CD4-positive, alpha-beta T cell treated with Interleukin-21 for 1 hour (primary cell): Measurements from ENCODE around the gene WDR36.

Experiments used
- DNase-seq: peaks from one replicate; pipeline ENCODE4 v3.0.0-alpha.2; 2020

WDR36 gene

GRCh38 chr5:111092062-111092853 is at the start of gene WDR36:
WDR36 (plus strand) TSS chr5:111092348; CDS start chr5:111092457, 109 bp downstream.
- DNase-seq, result peak; percentile 92

GRCh38 chr5:111043712-111044506 is 48.2 kb upstream of the WDR36 start:
- DNase-seq, result no peak

DNA sequence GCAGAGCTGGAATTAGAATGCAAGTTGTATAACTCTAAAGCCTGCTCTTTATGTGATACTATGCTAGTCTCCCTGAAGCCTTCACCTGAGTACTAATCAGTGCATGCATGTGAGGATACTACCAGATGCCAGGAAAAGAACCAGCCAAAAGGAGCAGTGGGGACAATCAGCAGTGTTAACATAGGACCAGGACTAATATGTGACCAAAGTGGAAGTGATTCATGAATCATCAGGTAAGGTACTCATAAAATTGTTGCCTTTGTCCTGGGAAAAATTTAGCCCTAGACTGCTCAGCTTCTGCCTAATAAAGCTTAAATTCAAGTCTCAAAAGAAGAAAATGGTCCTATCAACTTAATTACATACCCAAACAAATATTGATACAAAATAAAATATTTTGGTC is 34.1 kb upstream of the WDR36 start:
- no peak for DNase-seq

GRCh38 chr5:111060169-111060568 is 32.0 kb upstream of the WDR36 start:
- no peak for DNase-seq

DNA sequence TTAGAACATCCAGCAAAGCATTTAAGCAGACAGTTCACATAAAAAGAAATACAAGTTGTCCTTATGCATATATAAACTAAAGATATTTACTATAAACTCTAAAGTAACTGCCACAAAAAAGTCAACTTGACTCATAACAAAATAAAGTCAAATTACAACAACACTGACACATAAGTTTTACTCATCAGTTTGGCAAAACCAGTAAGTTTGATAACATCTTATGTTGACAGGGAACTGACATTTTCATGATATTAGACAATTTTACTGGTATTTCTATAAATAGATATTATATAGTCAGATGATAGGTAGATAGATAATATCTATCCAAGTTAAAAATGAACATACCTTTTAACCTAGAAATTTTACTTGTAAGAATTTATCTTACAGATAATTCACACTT is 30.5 kb upstream of the WDR36 start:
- no peak for DNase-seq

GRCh38 chr5:111063709-111064322 is 28.3 kb upstream of the WDR36 start:
- DNase-seq, result no peak

- DNase-seq, result no peak
Measured at GRCh38 chr5:111066261-111066938, 25.7 kb upstream of the WDR36 start.

DNA sequence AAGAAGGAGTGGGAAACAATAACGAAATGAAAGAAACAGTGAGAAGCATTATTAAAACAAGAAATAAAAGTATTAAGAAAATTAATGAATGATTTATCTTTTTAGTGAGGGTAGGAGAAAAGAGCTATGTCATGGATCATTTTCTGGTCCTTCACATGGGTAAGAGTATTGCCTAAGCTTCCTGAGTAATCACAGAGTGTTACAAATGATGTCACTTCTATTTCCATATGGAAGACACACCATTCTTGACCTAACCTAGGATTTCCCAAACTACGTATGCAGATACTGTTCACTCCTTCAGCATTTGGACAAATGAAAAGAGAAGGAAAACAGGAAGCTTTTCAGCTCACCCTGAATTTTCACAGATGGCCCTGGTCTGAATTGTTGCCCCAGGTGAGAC is 23.9 kb upstream of the WDR36 start:
- DNase-seq, result no peak

DNA sequence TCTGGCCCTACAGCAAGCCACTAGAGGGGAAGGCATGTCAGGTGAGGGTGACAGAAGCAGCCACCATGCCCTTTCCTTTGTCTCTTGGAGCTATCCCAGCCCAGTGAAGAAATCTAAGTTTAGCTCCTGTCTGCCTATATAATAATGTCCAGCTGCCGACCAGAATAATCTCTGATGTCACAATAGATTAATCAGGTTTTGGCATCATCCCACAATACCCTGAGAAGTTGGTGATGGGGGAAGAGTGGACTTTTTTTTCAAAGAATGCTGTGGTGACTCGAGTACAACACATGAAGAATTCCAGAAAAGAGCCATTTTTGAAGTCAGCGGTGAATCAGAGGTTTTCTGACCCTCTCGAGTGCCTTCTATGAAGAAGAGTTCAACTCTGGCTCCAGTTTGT is 22.3 kb upstream of the WDR36 start:
- no peak for DNase-seq

- DNase-seq, result no peak
Measured at GRCh38 chr5:111070272-111071134, 21.6 kb upstream of the WDR36 start.

DNA sequence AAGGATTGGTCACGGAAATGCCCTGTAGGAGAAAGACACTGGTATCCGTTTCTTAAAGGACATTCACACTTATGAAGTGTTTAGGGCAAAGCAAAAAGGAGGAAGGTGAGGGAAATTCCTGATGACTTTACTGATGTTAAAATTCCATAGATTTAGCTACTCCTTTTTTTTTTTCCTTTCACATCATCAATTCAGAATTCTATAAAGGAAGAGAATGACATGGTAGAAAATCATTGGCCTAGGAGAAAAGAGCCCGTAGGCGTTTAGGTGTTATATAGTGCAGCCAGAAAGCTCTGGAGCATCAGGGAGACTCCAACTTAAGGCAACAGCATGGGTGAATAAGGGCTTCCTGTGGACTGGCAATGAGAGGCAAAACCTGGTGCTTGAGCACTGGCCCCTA is 20.7 kb upstream of the WDR36 start, which contains the start of gene TSLP:
TSS of gene TSLP (plus strand) at position 301 of the 400 bp plus-strand sequence. CDS start 178 bp downstream, outside the sequence.
- no peak for DNase-seq

DNA sequence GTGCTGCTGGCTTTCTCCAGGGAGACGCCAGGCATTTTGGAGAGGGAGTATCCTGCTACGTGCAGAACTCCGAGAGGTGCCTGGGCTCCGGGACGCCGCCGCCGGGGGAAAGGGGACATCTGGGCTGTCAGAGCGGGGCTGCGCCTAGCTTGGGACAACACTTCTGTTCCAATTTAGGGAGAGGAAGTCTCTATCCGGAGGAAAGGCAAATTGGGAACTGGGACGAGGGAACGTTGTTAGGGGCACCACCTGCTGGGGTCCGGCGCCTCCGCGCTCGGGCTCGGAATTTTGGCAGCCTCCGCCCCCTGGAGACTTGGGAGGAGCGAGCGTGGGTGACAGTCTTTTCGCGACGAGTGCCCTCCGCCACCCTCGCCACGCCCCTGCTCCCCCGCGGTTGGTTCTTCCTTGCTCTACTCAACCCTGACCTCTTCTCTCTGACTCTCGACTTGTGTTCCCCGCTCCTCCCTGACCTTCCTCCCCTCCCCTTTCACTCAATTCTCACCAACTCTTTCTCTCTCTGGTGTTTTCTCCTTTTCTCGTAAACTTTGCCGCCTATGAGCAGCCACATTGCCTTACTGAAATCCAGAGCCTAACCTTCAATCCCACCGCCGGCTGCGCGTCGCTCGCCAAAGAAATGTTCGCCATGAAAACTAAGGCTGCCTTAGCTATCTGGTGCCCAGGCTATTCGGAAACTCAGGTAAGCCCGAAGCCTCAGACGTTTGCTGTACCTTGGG is 19.0 kb upstream of the WDR36 start:
- peak; percentile 46 for DNase-seq

DNA sequence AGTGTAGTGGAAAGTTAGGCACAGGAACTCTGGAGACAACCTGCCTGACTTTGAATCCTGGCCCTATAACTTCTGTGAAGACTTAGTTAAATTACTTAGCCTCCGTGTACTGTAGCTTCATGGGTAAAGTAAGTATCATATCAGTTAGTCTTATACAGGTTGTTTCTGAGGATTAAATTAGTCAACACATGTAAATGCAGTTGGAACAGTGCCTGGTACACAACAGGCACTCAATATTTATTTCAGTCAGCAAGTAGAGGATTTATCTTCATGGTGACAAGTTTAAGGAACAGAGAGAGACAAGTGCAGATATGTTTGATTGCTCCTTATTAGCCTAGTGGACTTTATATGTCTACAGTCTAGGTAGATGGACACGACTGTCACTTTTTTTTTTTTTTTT is 17.9 kb upstream of the WDR36 start:
- no peak for DNase-seq

- DNase-seq, result no peak
Measured at GRCh38 chr5:111075520-111075919, 16.6 kb upstream of the WDR36 start.

- DNase-seq, result no peak
Measured at GRCh38 chr5:111076091-111076490, 16.1 kb upstream of the WDR36 start.

GRCh38 chr5:111077678-111078077 is 14.5 kb upstream of the WDR36 start:
- DNase-seq, result no peak

DNA sequence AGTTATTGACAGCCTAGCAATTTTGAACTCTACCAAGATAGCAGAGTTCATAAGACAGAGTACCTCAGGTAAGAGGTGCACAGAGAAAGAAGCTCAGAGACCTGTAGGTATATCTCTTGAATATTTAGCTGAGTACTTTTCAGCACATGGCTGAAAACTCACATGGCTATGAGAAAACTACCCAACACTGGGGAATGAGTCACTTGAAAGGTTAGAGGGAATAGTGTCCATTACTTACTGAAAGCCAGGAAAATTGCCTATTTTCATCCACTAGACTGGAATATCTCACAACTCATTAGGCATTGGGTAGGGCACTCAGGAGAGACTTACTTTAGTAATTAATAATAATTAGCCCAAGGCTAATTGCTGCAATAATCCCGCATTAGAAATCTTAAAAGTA is 12.3 kb upstream of the WDR36 start:
- DNase-seq, result no peak

- no peak for DNase-seq
Measured at GRCh38 chr5:111083323-111083722, 8.8 kb upstream of the WDR36 start.

DNA sequence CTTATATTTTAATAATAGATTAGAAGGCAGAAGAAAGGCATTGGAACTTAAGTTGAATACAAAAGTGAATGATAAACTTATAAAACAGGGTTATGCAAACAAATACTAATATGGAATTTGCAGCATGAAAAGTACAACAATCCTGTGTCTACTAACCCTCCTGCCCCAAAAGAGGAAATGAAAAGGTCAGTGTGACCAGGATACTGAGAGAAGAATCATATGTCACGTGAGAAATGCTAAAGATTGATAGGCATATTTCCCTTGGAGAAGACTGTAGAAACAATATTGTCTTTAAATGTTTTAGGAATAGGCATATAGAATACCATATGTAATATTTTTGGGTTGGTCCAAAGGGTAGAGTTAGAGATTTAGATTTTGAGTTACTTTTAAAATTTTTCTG is 3.8 kb downstream of the WDR36 start:
- DNase-seq, result no peak

DNA sequence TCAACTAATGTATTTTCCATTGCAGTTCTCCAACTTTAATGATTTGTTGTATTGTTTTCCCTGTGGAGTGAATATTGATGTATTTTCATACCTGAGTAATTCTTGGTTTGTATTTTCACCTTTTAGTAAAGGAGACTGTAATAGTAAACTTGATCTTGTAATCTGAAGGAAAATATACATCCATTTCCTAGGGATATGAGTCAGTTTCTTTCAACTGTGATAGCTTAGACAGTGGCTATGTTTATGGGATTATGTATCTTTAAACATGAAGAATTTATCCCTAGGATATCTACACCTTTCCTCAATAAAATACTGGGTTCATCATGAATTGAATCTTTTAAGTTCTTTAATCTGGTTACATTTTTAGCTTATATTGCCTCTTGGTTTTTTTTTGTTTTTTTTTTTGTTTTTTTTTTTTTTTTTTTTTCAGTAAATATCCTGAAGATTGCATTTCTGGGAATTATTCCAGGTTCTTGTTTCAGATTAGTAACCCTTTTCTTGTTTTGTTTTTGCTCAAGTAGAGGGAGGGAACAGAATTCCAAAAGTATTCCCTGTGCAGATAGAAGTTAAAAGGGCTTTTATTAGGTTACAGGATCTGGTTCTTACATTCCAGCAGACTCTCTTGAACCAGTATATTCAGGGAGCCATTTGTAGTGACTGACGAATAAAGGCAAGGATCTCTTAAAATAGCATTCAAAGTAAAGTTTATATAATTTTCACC is 7.1 kb downstream of the WDR36 start:
- no peak for DNase-seq
